Thymus (tissue), 11 donors: ENCODE data around the gene DUS1L. TPM values are rescaled to one million over a fixed set of nuclear protein-coding genes. Genes with fewer than 3 reads are reported as not detected.

Source experiments
- DNase-seq, 9 donors: peaks; one replicate each; pipeline ENCODE4 v3.0.0-alpha.2; 2013; ENCODE audit warnings: low spot score in 9 of 9, low read depth in 6 of 9, missing footprints in 1 of 9
- H3K27ac ChIP-seq, 2 donors: one replicate each; pipeline ENCODE4 v1.5.1; 2013; ENCODE audit warnings: control low read depth in 1 of 2, low read depth in 1 of 2, low read length in 1 of 2, mild to moderate bottlenecking in 1 of 2, moderate library complexity in 1 of 2
- H3K27me3 ChIP-seq, 2 donors: one replicate each; pipeline ENCODE4 v1.5.1; 2013; ENCODE audit warnings: low read length in 1 of 2; ENCODE audit not compliant: control insufficient read depth in 2 of 2, insufficient read depth in 1 of 2
- H3K36me3 ChIP-seq, 2 donors: one replicate each; pipeline ENCODE4 v1.5.1; 2013; ENCODE audit warnings: low read length in 1 of 2, mild to moderate bottlenecking in 1 of 2, moderate library complexity in 1 of 2; ENCODE audit not compliant: control insufficient read depth in 2 of 2, insufficient read depth in 2 of 2
- H3K4me1 ChIP-seq, 2 donors: one replicate each; pipeline ENCODE4 v1.5.1; 2013; ENCODE audit warnings: low read length in 2 of 2; ENCODE audit not compliant: control insufficient read depth in 2 of 2, insufficient read depth in 2 of 2
- H3K4me3 ChIP-seq, 2 donors: one replicate each; pipeline ENCODE4 v1.5.1; 2013; ENCODE audit warnings: low read length in 2 of 2, control low read depth in 1 of 2, mild to moderate bottlenecking in 1 of 2
- H3K9me3 ChIP-seq, 2 donors: one replicate each; pipeline ENCODE4 v1.5.1; 2013; ENCODE audit warnings: low read length in 1 of 2, mild to moderate bottlenecking in 1 of 2; ENCODE audit not compliant: control insufficient read depth in 2 of 2, insufficient read depth in 1 of 2
- WGBS: extraction: QIAGEN DNeasy Blood & Tissue Kit; methylation state at CpG from one replicate; pipeline ENCODE4 v1.1.7; 2013; 5-methylcytosine and 5-hydroxymethylcytosine counted together
- polyA plus RNA-seq: library from polyadenylated mRNA; stranded (reverse); fragments of 200-250 nt; gene quantifications from one replicate; pipeline ENCODE4 v1.2.3, GENCODE V29; 2013
- total RNA-seq: library from RNA; stranded (reverse); fragments of 120-200 nt; gene quantifications from one replicate; pipeline ENCODE4 v1.2.4, GENCODE V29; 2013
- donor health status: healthy.

Gene DUS1L
- total and polyA plus RNA-seq, 2 donors = 57.9 to 147 TPM

DNA sequence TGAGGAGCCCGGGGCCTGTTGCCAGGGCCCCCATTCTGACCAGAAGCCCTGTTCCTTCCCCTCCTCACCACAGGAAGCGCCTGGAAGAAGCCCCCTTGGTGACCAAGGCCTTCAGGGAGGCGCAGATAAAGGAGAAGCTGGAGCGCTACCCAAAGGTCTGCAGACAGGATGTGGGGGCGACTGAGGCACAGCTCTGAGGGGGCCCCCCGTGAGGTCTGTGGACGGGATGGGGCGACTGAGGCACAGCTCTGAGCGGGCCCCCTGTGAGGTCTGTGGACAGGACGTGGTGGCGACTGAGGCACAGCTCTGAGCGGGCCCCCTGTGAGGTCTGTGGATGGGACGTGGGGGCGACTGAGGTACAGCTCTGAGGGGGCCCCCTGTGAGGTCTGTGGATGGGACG lies 56.2 kb downstream of the DUS1L start:
- no peak overlapping the region for H3K27ac ChIP-seq
- DNase-seq = no peak
- H3K4me1 ChIP-seq = peaks cover 0 to 27% of the 10 kb centered on the region in 2 donors
- 82% methylated on average over 15 of the region's 15 CpGs for WGBS
- no peaks in the 10 kb centered on the region for H3K9me3 ChIP-seq
- peaks cover 0 to 7% of the 10 kb centered on the region in 2 donors for H3K36me3 ChIP-seq
- no peak overlapping the region for H3K4me3 ChIP-seq
- no peaks in the 10 kb centered on the region for H3K27me3 ChIP-seq

DNA sequence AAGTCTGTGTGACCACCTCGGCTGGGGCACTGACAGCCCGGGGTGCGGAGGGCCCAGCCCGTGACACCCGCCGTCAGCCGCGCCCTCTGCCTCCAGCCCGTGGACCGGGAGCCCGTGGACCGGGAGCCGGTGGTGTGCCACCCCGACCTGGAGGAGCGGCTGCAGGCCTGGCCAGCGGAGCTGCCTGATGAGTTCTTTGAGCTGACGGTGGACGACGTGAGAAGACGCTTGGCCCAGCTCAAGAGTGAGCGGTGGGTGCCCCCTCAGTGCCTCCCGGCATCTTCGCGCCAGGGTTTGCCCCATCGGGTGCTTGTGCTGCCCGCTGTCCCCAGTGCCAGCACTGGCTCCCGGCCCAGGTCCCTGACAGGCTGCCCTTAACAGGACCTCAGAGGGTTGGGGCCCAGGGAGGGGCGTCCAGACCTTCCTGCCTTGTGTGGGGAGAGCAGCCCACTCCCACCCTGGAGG lies 56.6 kb downstream of the DUS1L start:
- DNase-seq = no peak
- WGBS = 95% methylated on average over 28 of the region's 28 CpGs
- Histone ChIP-seq H3K9me3 (no peaks in the 10 kb centered on the region), H3K27me3 (no peaks in the 10 kb centered on the region), H3K4me1 (peaks cover 0 to 31% of the 10 kb centered on the region in 2 donors), H3K4me3 (no peak overlapping the region), H3K27ac (no peak overlapping the region), H3K36me3 (peaks cover 0 to 7% of the 10 kb centered on the region in 2 donors)

GRCh38 chr17:82008258-82008940 lies 57.2 kb downstream of the DUS1L start:
- H3K27me3 ChIP-seq = no peaks in the 10 kb centered on the region
- no peaks in the 10 kb centered on the region for H3K9me3 ChIP-seq
- 97% methylated on average over 26 of the region's 26 CpGs for WGBS
- DNase-seq = no peak
- H3K4me1 ChIP-seq = peaks cover 0 to 31% of the 10 kb centered on the region in 2 donors
- peaks cover 0 to 7% of the 10 kb centered on the region in 2 donors for H3K36me3 ChIP-seq
- H3K27ac ChIP-seq = no peak overlapping the region
- no peak overlapping the region for H3K4me3 ChIP-seq

Other genes starting within 250 kb of the DUS1L start
- 96.2 TPM for gene MCRIP1, start 232.5 kb downstream of the DUS1L start, total RNA-seq
- gene MCRIP1, start 232.5 kb downstream of the DUS1L start, polyA plus RNA-seq = 120 TPM
- gene PPP1R27, start 230.8 kb downstream of the DUS1L start, total RNA-seq = 0.28 TPM
- gene PPP1R27, start 230.8 kb downstream of the DUS1L start, polyA plus RNA-seq = 0.94 TPM
- 210 TPM for gene P4HB, start 205.3 kb downstream of the DUS1L start, total RNA-seq
- 219 TPM for gene P4HB, start 205.3 kb downstream of the DUS1L start, polyA plus RNA-seq
- 106 TPM for gene ARHGDIA, start 194.5 kb downstream of the DUS1L start, total RNA-seq
- gene ARHGDIA, start 194.5 kb downstream of the DUS1L start, polyA plus RNA-seq = 189 TPM
- gene ALYREF, start 174.2 kb downstream of the DUS1L start, total RNA-seq = 168 TPM
- 42.9 TPM for gene ALYREF, start 174.2 kb downstream of the DUS1L start, polyA plus RNA-seq
- gene ANAPC11, start 174.1 kb downstream of the DUS1L start, total RNA-seq = 108 TPM
- gene ANAPC11, start 174.1 kb downstream of the DUS1L start, polyA plus RNA-seq = 127 TPM
- 1.7 TPM for gene NPB, start 163.6 kb downstream of the DUS1L start, total RNA-seq
- 3.5 TPM for gene NPB, start 163.6 kb downstream of the DUS1L start, polyA plus RNA-seq
- gene PCYT2, start 154.4 kb downstream of the DUS1L start, total RNA-seq = 19.4 TPM
- gene PCYT2, start 154.4 kb downstream of the DUS1L start, polyA plus RNA-seq = 37.4 TPM
- gene SIRT7, start 147.6 kb downstream of the DUS1L start, total RNA-seq = 16.1 TPM
- gene SIRT7, start 147.6 kb downstream of the DUS1L start, polyA plus RNA-seq = 47.7 TPM
- 6.0 TPM for gene MAFG, start 138.1 kb downstream of the DUS1L start, total RNA-seq
- gene MAFG, start 138.1 kb downstream of the DUS1L start, polyA plus RNA-seq = 7.3 TPM
- 16.4 TPM for gene PYCR1, start 128.5 kb downstream of the DUS1L start, total RNA-seq
- gene PYCR1, start 128.5 kb downstream of the DUS1L start, polyA plus RNA-seq = 2.9 TPM
- gene MYADML2, start 118.6 kb downstream of the DUS1L start, total RNA-seq = 0.05 TPM
- gene MYADML2, start 118.6 kb downstream of the DUS1L start, polyA plus RNA-seq = 0.07 TPM
- gene NOTUM, start 104.6 kb downstream of the DUS1L start, total RNA-seq = 0.66 TPM
- gene NOTUM, start 104.6 kb downstream of the DUS1L start, polyA plus RNA-seq = 0.25 TPM
- 27.6 TPM for gene ASPSCR1, start 88.2 kb downstream of the DUS1L start, total RNA-seq
- 57.6 TPM for gene ASPSCR1, start 88.2 kb downstream of the DUS1L start, polyA plus RNA-seq
- 44.5 TPM for gene CENPX, start 42.9 kb downstream of the DUS1L start, total RNA-seq
- 79.7 TPM for gene CENPX, start 42.9 kb downstream of the DUS1L start, polyA plus RNA-seq
- 15.2 TPM for gene LRRC45, start 42.5 kb downstream of the DUS1L start, total RNA-seq
- gene LRRC45, start 42.5 kb downstream of the DUS1L start, polyA plus RNA-seq = 20.7 TPM
- gene RAC3, start 34.1 kb downstream of the DUS1L start, total RNA-seq = 4.7 TPM
- gene RAC3, start 34.1 kb downstream of the DUS1L start, polyA plus RNA-seq = 6.9 TPM
- gene DCXR, start 28.1 kb downstream of the DUS1L start, total RNA-seq = 71.2 TPM
- gene DCXR, start 28.1 kb downstream of the DUS1L start, polyA plus RNA-seq = 101 TPM
- gene RFNG, start 14.0 kb downstream of the DUS1L start, total RNA-seq = 8.1 TPM
- gene RFNG, start 14.0 kb downstream of the DUS1L start, polyA plus RNA-seq = 45.4 TPM
- 75.8 TPM for gene GPS1, start 13.9 kb downstream of the DUS1L start, total RNA-seq
- 98.3 TPM for gene GPS1, start 13.9 kb downstream of the DUS1L start, polyA plus RNA-seq
- 12.3 TPM for gene FASN, start 32.4 kb upstream of the DUS1L start, total RNA-seq
- gene FASN, start 32.4 kb upstream of the DUS1L start, polyA plus RNA-seq = 19.0 TPM
- gene CCDC57, start 147.0 kb upstream of the DUS1L start, total RNA-seq = 39.3 TPM
- gene CCDC57, start 147.0 kb upstream of the DUS1L start, polyA plus RNA-seq = 122 TPM
- 17.3 TPM for gene SLC16A3, start 163.2 kb upstream of the DUS1L start, total RNA-seq
- gene SLC16A3, start 163.2 kb upstream of the DUS1L start, polyA plus RNA-seq = 30.2 TPM
- 16.2 TPM for gene CSNK1D, start 207.9 kb upstream of the DUS1L start, total RNA-seq
- gene CSNK1D, start 207.9 kb upstream of the DUS1L start, polyA plus RNA-seq = 113 TPM